Hematopoietic multipotent progenitor cell treated with erythropoietin and hydrocortisone succinate and interleukin-3 and kit ligand, for 6 days (in vitro differentiated cells): ENCODE data around the gene NFATC2IP.
A peak's percentile ranks its signal among the peaks of the same experiment; 100 is the strongest.
"Not testable (repeated sequence)": the region's sequence is repeated elsewhere in the genome, so short reads cannot be mapped to it uniquely, and the experiment has no call there.

Experiments
- DNase-seq: peaks from one replicate; pipeline ENCODE4 v3.0.0-alpha.2; 2015

NFATC2IP gene

DNA sequence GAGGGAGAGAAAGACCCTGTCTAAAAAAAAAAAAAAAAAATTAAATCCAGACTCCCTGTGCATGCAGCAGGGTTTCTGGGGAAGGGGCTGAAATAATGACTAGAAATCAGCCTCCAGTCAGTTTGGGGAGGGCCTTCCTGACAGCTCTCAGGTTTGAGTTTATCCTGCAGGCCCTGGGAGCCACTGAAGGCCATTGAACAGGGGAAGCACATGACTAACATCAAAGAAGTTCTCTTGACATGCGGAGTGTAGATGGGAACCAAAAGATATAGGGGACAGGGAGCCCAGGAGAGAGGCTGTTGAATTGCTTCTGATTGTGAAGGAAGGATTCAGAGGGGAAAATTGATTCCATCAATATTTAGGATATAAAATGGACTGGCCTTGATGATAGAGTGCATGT, 22.9 kb upstream of the NFATC2IP start:
- DNase-seq = no peak

DNA sequence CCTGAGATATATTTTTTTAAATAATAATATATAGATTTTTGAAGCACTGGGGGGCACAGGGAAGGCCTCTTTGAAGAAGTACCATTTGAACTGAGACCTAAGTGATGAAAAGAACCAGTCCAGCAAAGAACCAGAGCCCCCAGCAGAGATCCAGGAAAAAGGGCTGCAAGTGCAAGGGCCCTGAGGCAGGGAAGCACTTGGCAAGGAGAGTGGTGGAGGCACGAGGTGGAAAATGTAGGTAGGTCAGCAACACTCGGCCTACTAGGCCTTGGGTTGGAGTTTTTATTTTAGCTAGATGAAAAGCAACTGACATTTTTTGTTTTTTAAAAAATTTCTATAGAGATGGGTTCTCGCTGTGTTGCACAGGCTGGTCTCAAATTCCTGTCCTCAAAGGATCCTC, 20.5 kb upstream of the NFATC2IP start:
- DNase-seq = no peak

GRCh38 chr16:28930652-28931051, 20.1 kb upstream of the NFATC2IP start:
- DNase-seq = no peak

DNA sequence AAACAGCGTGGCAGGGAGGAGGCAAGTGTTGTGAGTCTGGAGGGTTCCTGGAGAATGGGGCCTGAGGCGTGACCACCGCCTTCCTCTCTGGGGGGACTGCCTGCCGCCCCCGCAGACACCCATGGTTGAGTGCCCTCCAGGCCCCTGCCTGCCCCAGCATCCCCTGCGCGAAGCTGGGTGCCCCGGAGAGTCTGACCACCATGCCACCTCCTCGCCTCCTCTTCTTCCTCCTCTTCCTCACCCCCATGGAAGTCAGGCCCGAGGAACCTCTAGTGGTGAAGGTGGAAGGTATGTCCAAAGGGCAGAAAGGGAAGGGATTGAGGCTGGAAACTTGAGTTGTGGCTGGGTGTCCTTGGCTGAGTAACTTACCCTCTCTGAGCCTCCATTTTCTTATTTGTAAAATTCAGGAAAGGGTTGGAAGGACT, 18.9 kb upstream of the NFATC2IP start, which contains the start of gene CD19:
Gene CD19 (plus strand): TSS at position 171 of the 425 bp plus-strand sequence. CDS start 30 bp downstream, at position 201.
- DNase-seq = no peak

- DNase-seq = no peak
These were observed 18.2 kb upstream of the NFATC2IP start for GRCh38 chr16:28932339-28933141.

GRCh38 chr16:28933171-28933570, 17.6 kb upstream of the NFATC2IP start:
- DNase-seq = no peak

DNA sequence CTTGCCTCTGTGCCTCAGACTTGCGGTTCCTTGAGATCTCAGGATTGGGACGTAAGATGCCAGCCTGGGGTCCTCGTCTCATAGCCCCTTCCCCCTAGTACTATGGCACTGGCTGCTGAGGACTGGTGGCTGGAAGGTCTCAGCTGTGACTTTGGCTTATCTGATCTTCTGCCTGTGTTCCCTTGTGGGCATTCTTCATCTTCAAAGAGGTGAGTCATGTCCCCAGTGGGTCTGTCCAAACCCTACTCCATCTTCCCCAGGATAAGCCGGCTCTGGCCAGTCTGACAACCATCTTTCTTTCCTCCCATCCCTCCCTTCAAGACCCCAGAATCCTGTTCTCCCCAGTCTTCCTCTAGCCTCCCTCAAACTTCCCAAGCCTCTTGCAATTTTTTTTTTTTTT, 15.4 kb upstream of the NFATC2IP start:
- DNase-seq = peak; percentile 23

DNA sequence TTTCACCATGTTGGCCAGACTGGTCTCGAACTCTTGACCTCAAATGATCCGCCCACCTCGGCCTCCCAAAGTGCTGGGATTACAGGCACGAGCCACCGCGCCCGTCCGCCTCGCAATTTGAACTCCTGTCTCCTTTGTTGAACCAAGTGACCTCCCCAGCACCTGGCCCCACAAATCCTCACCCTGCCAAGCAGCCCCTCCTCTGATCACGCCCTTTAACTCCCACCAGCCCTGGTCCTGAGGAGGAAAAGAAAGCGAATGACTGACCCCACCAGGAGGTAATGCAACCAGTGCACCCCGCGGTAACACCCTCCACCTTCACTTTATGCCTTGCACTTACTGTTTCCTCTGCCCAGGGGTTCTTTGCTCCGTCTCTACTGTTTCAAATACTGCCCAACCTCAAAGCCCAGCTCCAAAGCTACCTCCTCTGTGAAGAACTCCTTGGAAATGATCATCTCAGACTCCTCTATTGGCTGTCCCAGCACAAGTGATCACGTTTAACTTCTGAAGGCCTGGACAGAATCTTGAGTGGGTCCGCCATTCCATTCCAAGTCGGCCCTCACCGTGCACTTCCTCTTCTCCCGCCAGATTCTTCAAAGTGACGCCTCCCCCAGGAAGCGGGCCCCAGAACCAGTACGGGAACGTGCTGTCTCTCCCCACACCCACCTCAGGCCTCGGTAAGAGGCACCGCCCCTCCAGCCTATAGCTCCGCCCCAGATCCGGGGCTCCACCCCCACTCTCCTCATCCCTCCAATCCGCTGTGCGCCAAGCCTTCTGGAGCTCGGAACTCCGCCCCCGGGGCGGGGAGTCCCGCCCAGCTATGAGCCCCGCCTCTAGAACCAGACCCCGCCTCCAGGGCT, 14.6 kb upstream of the NFATC2IP start:
- peak; percentile 97 for DNase-seq

DNA sequence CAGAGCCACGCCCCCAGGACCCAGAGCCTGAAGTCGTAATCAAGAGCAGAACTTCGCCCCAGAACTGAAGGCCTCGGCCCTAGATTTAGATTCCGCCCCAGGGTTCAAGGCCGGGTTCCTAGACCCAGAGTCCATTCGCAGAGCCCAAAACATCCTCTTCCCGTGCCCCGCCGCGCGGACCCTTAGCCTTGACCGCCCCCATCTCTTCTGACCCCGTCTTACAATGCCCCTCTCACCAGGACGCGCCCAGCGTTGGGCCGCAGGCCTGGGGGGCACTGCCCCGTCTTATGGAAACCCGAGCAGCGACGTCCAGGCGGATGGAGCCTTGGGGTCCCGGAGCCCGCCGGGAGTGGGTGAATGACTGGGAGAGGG, 14.0 kb upstream of the NFATC2IP start:
- no peak for DNase-seq

DNA sequence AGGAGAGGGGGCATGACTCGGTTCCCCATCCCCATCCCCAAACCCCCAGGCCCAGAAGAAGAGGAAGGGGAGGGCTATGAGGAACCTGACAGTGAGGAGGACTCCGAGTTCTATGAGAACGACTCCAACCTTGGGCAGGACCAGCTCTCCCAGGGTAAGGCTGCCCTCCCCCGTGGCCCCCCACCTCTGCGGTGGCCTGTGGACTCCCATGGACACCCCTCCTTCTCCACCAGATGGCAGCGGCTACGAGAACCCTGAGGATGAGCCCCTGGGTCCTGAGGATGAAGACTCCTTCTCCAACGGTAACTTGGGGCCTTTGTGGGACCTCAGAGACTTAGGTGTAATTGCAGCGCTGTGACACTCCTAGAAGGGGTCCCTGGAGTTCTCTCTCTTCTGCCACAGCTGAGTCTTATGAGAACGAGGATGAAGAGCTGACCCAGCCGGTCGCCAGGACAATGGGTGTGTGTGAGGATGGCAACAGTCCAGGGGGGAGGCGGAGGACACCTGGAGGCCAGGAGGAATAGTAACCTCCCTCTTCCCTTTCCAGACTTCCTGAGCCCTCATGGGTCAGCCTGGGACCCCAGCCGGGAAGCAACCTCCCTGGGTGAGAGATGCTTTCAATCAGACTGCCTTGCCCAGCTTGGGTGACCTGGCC, 13.4 kb upstream of the NFATC2IP start:
- DNase-seq = peak; percentile 22

GRCh38 chr16:28938721-28939120, 12.0 kb upstream of the NFATC2IP start:
- DNase-seq = no peak

DNA sequence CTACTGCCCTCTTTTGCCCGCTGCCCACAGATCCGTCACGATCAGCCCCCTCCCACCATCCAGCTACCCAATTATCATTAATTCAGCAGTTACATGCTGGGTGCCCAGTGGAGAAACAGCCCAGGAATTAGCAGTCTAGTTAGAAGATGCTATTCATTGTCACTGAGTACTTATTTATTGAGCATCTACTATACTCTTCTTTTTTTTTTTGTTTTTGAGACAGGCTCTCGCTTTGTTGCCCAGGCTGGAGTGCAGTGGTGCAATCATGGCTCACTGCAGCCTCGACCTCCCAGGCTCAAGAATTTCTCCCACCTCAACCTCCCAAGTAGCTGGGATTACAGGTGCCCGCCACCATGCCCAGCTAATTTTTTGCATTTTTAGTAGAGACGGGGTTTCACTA, 10.9 kb upstream of the NFATC2IP start:
- DNase-seq = not testable (repeated sequence)

- DNase-seq = no peak
These were observed 7.5 kb upstream of the NFATC2IP start for GRCh38 chr16:28943281-28943680.

- no peak for DNase-seq
These were observed 4.1 kb upstream of the NFATC2IP start for GRCh38 chr16:28946681-28947080.

GRCh38 chr16:28951410-28951943, 740 bp downstream of the NFATC2IP start:
- peak; percentile 72 for DNase-seq

DNA sequence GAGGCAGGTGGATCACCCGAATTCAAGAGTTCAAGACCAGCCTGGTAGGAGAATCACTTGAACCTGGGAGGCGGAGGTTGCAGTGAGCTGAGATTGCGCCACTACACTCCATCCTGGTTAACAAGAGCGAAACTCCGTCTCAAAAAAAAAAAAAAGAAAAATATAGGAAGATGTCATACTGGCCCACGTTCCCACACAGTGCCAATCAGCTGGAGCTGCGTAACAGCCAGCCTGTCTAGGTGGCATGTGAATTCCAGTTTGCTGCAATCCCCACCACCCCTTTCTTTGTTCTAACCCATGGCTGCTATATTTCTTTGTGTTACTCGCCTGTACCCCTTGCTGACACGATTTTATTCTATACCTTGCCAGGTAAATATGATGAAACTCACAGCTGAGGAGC, 7.5 kb downstream of the NFATC2IP start:
- DNase-seq = no peak

DNA sequence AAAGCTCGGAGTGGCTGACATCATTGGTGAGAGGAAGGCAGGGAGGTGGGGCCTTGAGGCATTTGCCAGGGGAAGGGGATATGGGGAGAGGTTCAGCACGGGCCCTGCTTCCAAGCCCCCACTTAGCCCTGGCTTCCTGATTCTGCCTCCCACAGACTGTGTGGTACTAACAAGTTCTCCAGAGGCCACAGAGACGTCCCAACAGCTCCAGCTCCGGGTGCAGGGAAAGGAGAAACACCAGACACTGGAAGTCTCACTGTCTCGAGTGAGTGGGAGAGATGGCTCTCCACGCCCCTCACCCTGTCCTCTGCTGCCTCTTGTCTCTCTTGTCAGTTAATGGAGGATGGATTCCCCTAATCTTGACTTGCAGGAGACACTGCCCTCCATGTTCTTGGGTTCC, 8.1 kb downstream of the NFATC2IP start:
- no peak for DNase-seq

DNA sequence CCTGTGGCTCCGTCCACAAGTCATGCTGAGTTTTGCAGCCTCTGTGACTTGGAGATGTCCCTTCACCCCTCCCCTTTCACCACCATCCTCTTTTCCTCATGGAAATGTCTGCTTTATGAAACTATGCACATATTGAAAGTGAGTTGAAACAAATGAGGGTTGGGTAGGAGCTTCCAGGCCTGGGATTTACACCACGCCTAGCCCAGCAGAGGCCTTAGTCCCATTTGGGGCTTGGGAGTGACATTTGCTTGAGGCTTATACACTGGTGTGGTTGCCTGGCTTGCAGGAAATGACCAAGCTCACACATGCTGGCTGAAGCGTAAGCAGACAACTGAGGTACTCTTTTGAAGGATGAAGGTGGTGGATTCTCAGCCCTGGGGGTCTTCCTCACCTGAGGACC, 13.3 kb downstream of the NFATC2IP start:
- DNase-seq = no peak

DNA sequence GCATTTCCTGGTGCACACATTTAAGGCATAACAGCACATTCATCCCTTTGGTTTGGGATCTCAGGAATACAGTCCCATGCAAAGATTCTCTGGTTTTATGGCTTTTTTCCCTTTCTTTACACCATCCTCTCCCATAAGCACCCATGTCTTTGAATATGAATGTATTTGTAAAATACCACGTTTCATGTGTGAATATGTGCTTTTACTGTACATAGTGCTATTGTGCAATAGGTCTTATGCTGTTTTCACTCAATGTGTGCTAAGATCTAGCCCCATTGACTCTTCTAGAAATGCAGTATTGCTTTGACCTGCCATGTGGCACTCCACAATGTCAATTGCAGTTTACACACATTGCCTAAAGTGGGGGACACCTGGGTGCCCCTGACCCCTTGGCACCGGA, 13.8 kb downstream of the NFATC2IP start:
- DNase-seq = no peak

- no peak for DNase-seq
These were observed 16.4 kb downstream of the NFATC2IP start for GRCh38 chr16:28967156-28967555.

GRCh38 chr16:28969696-28970095, 19.0 kb downstream of the NFATC2IP start:
- not testable (repeated sequence) for DNase-seq

- peak; percentile 53 for DNase-seq
These were observed 23.3 kb downstream of the NFATC2IP start for GRCh38 chr16:28974007-28974436.
